ENCODE results near the gene EXOSC7.
"Not testable (repeated sequence)": the region's sequence is repeated elsewhere in the genome, so short reads cannot be mapped to it uniquely, and the experiment has no call there.

Gene EXOSC7

GRCh38 chr3:44962621-44963393 is 13.2 kb upstream of the EXOSC7 start:
- DNase-seq: no peak

- DNase-seq: no peak
Measured at GRCh38 chr3:44963571-44964325, 12.3 kb upstream of the EXOSC7 start.

- no peak for DNase-seq
Measured at GRCh38 chr3:44965165-44965564, 10.9 kb upstream of the EXOSC7 start.

GRCh38 chr3:44966795-44967278 is 9.2 kb upstream of the EXOSC7 start:
- no peak for DNase-seq

GRCh38 chr3:44968447-44968858 is 7.6 kb upstream of the EXOSC7 start:
- no peak for DNase-seq

GRCh38 chr3:44969154-44969827 is 6.8 kb upstream of the EXOSC7 start:
- DNase-seq: no peak

- DNase-seq: no peak
Measured at GRCh38 chr3:44969828-44970179, 6.2 kb upstream of the EXOSC7 start.

GRCh38 chr3:44970926-44971490 is 5.0 kb upstream of the EXOSC7 start:
- no peak for DNase-seq

GRCh38 chr3:44974416-44974815 is 1.6 kb upstream of the EXOSC7 start:
- DNase-seq: no peak

GRCh38 chr3:44981220-44981619 is 5.2 kb downstream of the EXOSC7 start:
- no peak for DNase-seq

GRCh38 chr3:44981751-44982150 is 5.7 kb downstream of the EXOSC7 start:
- no peak for DNase-seq

GRCh38 chr3:44982817-44983216 is 6.8 kb downstream of the EXOSC7 start:
- DNase-seq: no peak

GRCh38 chr3:44983484-44983941 is 7.5 kb downstream of the EXOSC7 start:
- DNase-seq: no peak

GRCh38 chr3:44984335-44984734 is 8.3 kb downstream of the EXOSC7 start:
- DNase-seq: no peak

GRCh38 chr3:44986330-44986729 is 10.3 kb downstream of the EXOSC7 start:
- not testable (repeated sequence) for DNase-seq

GRCh38 chr3:44987332-44987731 is 11.3 kb downstream of the EXOSC7 start:
- DNase-seq: no peak

- no peak for DNase-seq
Measured at GRCh38 chr3:44988073-44988472, 12.0 kb downstream of the EXOSC7 start.

- DNase-seq: no peak
Measured at GRCh38 chr3:44989141-44989540, 13.1 kb downstream of the EXOSC7 start.

GRCh38 chr3:44989636-44990373 is 13.8 kb downstream of the EXOSC7 start:
- DNase-seq: no peak

GRCh38 chr3:44991326-44991725 is 15.3 kb downstream of the EXOSC7 start:
- DNase-seq: no peak

GRCh38 chr3:44992555-44993470 is 16.8 kb downstream of the EXOSC7 start:
- DNase-seq: no peak
